CD4-positive, CD25-positive, alpha-beta regulatory T cell (primary cell): ENCODE data around the gene NLRP6. TPM values are rescaled to one million over a fixed set of nuclear protein-coding genes. Genes with fewer than 3 reads are reported as not detected.

Experiments used
- ATAC-seq, 2 donors: fragments of 150-1000 bp; cut with Tn5 transposase; one replicate each; pipeline ENCODE4 v1.10.0; 2021; ENCODE audit warnings: low read depth in 2 of 2, moderate number of reproducible peaks in 2 of 2, moderate library complexity in 1 of 2
- DNase-seq, 3 donors: peaks; one replicate each; pipeline versions ENCODE4 v3.0.0 to v3.0.0-alpha.2; 2012 to 2022; ENCODE audit warnings: mixed read lengths in 1 of 3
- H3K27ac ChIP-seq: one replicate; pipeline ENCODE4 v1.7.0; 2013; ENCODE audit warnings: mild to moderate bottlenecking, low read length; ENCODE audit not compliant: insufficient read depth, poor library complexity, severe bottlenecking
- H3K27me3 ChIP-seq: one replicate; pipeline ENCODE4 v1.7.0; 2013; ENCODE audit warnings: low read length; ENCODE audit not compliant: control insufficient read depth, insufficient read depth
- H3K36me3 ChIP-seq: one replicate; pipeline ENCODE4 v1.7.0; 2013; ENCODE audit warnings: mild to moderate bottlenecking, low read length, moderate library complexity; ENCODE audit not compliant: control insufficient read depth, insufficient read depth
- H3K4me1 ChIP-seq: 2 replicates; pipeline ENCODE4 v1.7.0; 2013; ENCODE audit warnings: mild to moderate bottlenecking, low read length; ENCODE audit not compliant: insufficient read depth, control insufficient read depth, poor library complexity, severe bottlenecking
- H3K4me3 ChIP-seq: one replicate; pipeline ENCODE4 v1.7.0; 2013; ENCODE audit warnings: low read depth, mild to moderate bottlenecking, low read length, moderate library complexity
- H3K9me3 ChIP-seq, 2 experiments: 1 replicate in 1 of 2; 2 replicates in 1 of 2; pipeline ENCODE4 v1.7.0; 2013; ENCODE audit warnings: low read length in 2 of 2, mild to moderate bottlenecking in 1 of 2, moderate library complexity in 1 of 2; ENCODE audit not compliant: control insufficient read depth in 2 of 2
- H3K27ac Mint-ChIP-seq, 3 donors: one replicate each; pipeline ENCODE4 v1.8.0; 2020 to 2022; ENCODE audit warnings: mild to moderate bottlenecking in 3 of 3, mixed read lengths in 3 of 3, moderate library complexity in 2 of 3
- H3K27me3 Mint-ChIP-seq: one replicate; pipeline ENCODE4 v1.8.0; 2022; ENCODE audit warnings: mild to moderate bottlenecking, mixed read lengths
- H3K36me3 Mint-ChIP-seq: one replicate; pipeline ENCODE4 v1.8.0; 2020; ENCODE audit warnings: mixed read lengths
- H3K4me1 Mint-ChIP-seq, 4 donors: one replicate each; pipeline ENCODE4 v1.8.0; 2020 to 2022; ENCODE audit warnings: mixed read lengths in 4 of 4, mild to moderate bottlenecking in 1 of 4
- H3K4me3 Mint-ChIP-seq, 4 donors: one replicate each; pipeline ENCODE4 v1.8.0; 2020 to 2022; ENCODE audit warnings: mild to moderate bottlenecking in 4 of 4, mixed read lengths in 4 of 4, moderate library complexity in 3 of 4
- H3K9me3 Mint-ChIP-seq, 7 donors: one replicate each; pipeline ENCODE4 v1.8.0; 2020 to 2022; ENCODE audit warnings: mixed read lengths in 7 of 7, mild to moderate bottlenecking in 3 of 7, moderate library complexity in 2 of 7
- polyA plus RNA-seq, 4 donors: library from polyadenylated mRNA; unstranded; fragments of 300-500 nt; fragmentation: Illumina TruSeq; gene quantifications; one replicate each; pipeline ENCODE4 v1.2.3, GENCODE V29; 2021
- total RNA-seq: library from RNA; stranded (reverse); gene quantifications from one replicate; pipeline ENCODE4 v1.2.3, GENCODE V29; 2022

NLRP6 gene
- total and polyA plus RNA-seq, 5 donors from 2014 or later, result 0.36 to 4.0 (median 1.8) TPM

DNA sequence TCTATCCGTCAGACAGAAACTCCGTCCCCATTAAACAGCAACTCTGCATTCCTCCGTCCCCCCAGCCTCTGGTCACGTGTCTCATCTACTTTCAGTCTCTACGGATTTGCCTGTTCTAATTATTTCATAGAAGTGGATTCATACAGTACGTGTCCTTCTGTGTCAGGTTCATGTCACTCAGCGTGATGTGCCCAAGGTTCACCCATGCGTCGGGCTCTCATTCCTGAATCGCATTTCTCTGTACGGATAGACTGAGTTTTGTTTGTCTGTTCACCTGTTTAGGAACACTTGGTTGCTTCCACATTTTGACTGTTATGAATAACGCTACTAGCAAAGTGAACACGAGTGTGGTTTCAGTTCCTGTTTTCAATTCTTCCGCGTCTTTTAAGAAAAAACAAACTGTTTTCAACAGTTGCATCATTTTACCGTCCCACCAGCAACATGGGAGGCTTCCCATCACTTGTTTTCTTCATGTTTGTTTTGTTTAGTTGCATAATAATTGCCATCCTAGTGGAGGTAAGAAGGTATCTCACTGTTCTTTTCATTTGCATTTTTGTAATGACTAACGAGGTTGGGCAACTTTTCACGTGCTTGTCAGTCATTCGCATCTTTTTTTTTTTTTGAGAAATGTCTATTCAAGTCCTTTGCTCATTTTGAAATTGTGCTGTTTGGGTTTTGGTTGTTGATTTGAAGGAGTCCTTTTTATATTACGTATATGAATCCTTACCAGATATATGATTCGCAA, 8.9 kb upstream of the NLRP6 start:
- no peaks in the 10 kb centered on the region for H3K36me3 ChIP-seq
- H3K27ac ChIP-seq, result peak overlapping the region; percentile 87
- Mint-ChIP-seq H3K9me3 (peaks cover 0 to 2% (median 0%) of the 10 kb centered on the region in 7 donors), H3K27ac (peak overlapping the region; percentile 93 to 98 (median 98)), H3K4me1 (peaks cover 8 to 41% (median 20%) of the 10 kb centered on the region in 4 donors), H3K36me3 (no peaks in the 10 kb centered on the region), H3K27me3 (peaks cover 9% of the 10 kb centered on the region), H3K4me3 (peak overlapping the region; percentile 84 to 93 (median 90))
- peaks cover 0 to 4% of the 10 kb centered on the region in 2 experiments for H3K9me3 ChIP-seq
- H3K27me3 ChIP-seq, result no peaks in the 10 kb centered on the region
- ATAC-seq (peak; percentile 54 to 63), DNase-seq (peak in 2 of 3 donors; percentile 85 to 86)
- peaks cover 34% of the 10 kb centered on the region for H3K4me1 ChIP-seq
- peak overlapping the region; percentile 98 for H3K4me3 ChIP-seq

DNA sequence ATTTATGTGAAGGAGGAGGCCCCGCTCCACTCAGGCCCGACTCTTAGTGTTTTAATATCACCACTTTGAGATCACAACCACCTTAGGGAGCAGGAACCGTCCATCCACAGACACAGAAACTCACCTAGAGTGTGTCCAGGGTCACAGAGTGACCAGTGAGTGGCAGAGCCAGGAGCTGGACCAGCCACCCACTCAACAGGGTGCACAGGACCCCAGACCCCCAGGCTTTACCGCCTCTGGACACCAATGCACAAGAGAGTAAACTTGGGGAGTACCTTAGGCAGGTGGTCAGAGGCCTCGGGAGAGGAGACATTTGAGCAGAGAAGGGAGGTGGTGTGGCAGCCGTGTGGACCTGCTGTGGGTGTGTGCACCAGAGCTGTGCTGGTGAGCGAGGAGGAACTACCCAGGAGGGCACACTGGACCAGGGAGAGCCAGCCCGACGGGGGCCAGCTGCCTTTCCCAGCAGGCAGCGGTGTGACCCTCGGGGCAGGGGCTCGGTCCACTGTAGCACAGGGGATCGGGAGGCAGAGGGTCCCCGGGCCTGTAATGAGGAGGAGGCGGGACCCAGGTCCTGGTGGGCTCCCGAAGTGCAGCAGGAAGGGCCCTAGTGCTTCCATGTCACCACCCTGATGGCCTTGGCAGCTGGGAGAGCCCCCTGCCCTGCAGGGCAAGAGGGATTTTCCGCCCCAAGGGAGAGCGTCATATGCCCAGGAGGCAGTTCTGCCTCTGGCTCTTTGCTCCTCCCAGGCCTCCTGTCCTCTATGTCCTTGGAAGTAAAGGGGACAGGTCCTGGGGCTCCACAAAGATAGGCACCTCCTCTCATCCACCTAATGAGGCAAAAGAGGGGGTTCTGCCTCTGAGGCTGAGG, 7.5 kb upstream of the NLRP6 start:
- Mint-ChIP-seq H3K27ac (peak overlapping the region in 1 of 3 donors; percentile 60), H3K4me3 (no peak overlapping the region)

DNA sequence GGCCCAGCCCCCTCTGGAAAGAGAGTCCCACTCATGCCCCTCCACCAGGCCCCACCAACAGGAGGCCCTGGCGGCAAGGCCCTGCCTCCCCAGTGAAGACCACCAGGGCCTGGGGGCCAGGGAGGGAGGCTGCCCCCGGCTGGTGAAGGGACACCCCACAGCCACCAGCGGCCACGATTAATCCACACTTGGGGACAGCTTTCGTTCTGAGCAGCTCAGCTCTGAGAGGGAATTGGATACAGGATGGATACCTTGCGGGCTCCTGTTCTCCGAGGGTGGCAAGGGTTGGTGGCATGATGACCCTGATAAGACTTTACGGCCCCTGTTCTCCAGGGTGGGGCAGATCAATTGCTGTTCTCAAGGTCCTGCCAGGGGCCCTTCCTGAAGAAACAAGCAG, 6.9 kb upstream of the NLRP6 start:
- H3K36me3 ChIP-seq, result no peaks in the 10 kb centered on the region
- Mint-ChIP-seq H3K27me3 (peaks cover 14% of the 10 kb centered on the region), H3K4me3 (no peak overlapping the region), H3K4me1 (peaks cover 8 to 41% (median 23%) of the 10 kb centered on the region in 4 donors), H3K27ac (no peak overlapping the region), H3K9me3 (no peaks in the 10 kb centered on the region), H3K36me3 (peaks cover 5% of the 10 kb centered on the region)
- no peaks in the 10 kb centered on the region for H3K27me3 ChIP-seq
- ATAC-seq (no peak), DNase-seq (no peak)
- H3K9me3 ChIP-seq, result no peaks in the 10 kb centered on the region
- no peak overlapping the region for H3K4me3 ChIP-seq
- no peak overlapping the region for H3K27ac ChIP-seq
- peaks cover 34% of the 10 kb centered on the region for H3K4me1 ChIP-seq

More for the DNA sequence above, 7.5 kb upstream of the NLRP6 start:
- H3K4me1 Mint-ChIP-seq, result peaks cover 8 to 41% (median 23%) of the 10 kb centered on the region in 4 donors
- peaks cover 9% of the 10 kb centered on the region for H3K27me3 Mint-ChIP-seq
- H3K4me3 ChIP-seq, result no peak overlapping the region
- H3K36me3 Mint-ChIP-seq, result no peaks in the 10 kb centered on the region
- ATAC-seq (no peak), DNase-seq (no peak)
- H3K36me3 ChIP-seq, result no peaks in the 10 kb centered on the region
- H3K27me3 ChIP-seq, result no peaks in the 10 kb centered on the region
- H3K4me1 ChIP-seq, result peaks cover 34% of the 10 kb centered on the region
- H3K9me3 ChIP-seq, result peaks cover 0 to 4% of the 10 kb centered on the region in 2 experiments
- H3K9me3 Mint-ChIP-seq, result no peaks in the 10 kb centered on the region
- H3K27ac ChIP-seq, result no peak overlapping the region

DNA sequence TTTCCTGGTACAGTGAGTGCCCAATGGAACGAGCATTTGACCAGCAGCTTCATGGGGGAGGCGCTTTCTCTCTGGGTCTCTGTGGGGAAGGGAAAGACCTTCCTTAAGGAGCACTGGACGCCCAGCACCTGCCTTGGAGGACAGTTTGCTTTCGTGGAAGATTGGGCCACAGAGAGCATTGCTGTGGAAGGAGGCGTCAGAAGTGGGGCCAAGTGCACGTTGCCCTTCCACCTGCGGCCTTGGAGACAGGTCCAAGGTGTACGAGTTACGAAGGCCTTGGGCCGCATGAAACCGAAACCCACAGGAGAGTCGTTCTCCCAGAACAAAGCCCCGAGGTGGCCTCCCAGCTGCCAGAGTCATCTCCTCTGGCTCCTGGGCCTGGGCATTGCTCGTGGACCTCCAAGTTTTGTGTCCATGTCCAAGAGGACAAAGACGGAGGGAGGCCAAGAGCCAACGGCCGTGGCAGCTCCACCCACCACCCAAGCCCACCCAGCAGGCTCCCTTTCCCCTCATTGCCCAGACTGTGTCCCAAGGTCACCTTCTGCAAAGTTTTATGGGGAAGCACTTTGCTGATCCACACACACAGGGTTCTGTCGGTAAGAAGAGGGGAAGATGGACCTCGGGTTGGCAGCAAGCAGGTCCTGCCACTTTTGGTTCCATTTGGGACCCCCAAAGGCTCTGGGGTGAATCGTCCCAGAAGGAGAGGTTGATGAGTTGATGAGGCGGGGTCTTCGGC, 5.8 kb upstream of the NLRP6 start:
- no peak for ATAC-seq
- H3K27me3 Mint-ChIP-seq, result peaks cover 19% of the 10 kb centered on the region
- peaks cover under 1% of the 10 kb centered on the region for H3K27me3 ChIP-seq
- H3K36me3 Mint-ChIP-seq, result peaks cover 10% of the 10 kb centered on the region
- peaks cover 31% of the 10 kb centered on the region for H3K4me1 ChIP-seq
- H3K27ac ChIP-seq, result no peak overlapping the region
- no peak overlapping the region for H3K4me3 ChIP-seq
- no peaks in the 10 kb centered on the region for H3K9me3 ChIP-seq
- H3K9me3 Mint-ChIP-seq, result peaks cover 0 to 1% (median 0%) of the 10 kb centered on the region in 7 donors
- no peaks in the 10 kb centered on the region for H3K36me3 ChIP-seq
- peak overlapping the region in 2 of 3 donors; percentile 6 to 90 for H3K27ac Mint-ChIP-seq
- peak overlapping the region in 1 of 4 donors; percentile 20 for H3K4me3 Mint-ChIP-seq
- H3K4me1 Mint-ChIP-seq, result peaks cover 13 to 42% (median 21%) of the 10 kb centered on the region in 4 donors
- no peak for DNase-seq

DNA sequence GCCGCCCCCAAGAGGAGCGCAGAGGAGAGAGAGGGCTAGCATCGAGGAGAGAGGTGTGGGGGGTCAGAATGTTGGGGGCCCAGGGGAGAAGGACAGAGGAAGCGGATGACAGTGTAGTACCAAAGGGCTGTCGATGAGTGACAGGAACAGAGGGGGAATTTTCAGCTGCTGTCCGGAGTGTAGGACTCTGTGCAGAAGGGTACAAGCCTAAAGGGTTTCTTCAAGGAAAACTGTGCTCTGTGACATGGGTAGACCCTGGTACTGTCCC, 5.3 kb upstream of the NLRP6 start:
- H3K27ac ChIP-seq, result no peak overlapping the region

DNA sequence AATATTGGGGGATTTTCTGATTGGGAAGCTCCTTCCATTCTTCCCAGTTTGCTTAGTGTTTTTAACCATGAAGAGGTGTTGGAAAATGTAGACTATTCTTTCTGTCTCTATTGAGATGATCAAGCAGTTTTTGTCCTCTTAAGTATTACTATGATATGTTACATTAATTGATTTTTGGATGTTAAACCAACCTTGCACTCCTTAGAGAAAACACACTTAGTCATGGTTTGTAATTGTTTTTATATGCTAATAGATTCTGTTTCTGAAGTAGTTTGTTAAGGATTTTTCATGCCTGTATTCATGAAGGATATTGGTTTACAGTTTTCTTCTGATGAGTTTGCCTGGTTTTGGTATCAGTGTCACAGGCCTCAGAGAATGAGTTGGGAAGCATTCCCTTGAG, 2.0 kb upstream of the NLRP6 start:
- Histone ChIP-seq H3K27me3 (peaks cover 10% of the 10 kb centered on the region), H3K4me1 (peaks cover 33% of the 10 kb centered on the region), H3K36me3 (no peaks in the 10 kb centered on the region), H3K27ac (no peak overlapping the region), H3K4me3 (no peak overlapping the region), H3K9me3 (no peaks in the 10 kb centered on the region)
- Mint-ChIP-seq H3K4me3 (peak overlapping the region in 2 of 4 donors; percentile 71 to 72), H3K27ac (no peak overlapping the region), H3K4me1 (peaks cover 5 to 33% (median 12%) of the 10 kb centered on the region in 4 donors), H3K9me3 (peaks cover 0 to 1% (median 0%) of the 10 kb centered on the region in 7 donors), H3K27me3 (peaks cover 40% of the 10 kb centered on the region), H3K36me3 (peaks cover 10% of the 10 kb centered on the region)
- no peak for DNase-seq
- no peak for ATAC-seq

More for the DNA sequence above, 5.3 kb upstream of the NLRP6 start:
- H3K36me3 ChIP-seq, result no peaks in the 10 kb centered on the region
- H3K9me3 ChIP-seq, result no peaks in the 10 kb centered on the region
- Mint-ChIP-seq H3K27ac (peak overlapping the region in 2 of 3 donors; percentile 6 to 74), H3K4me1 (peaks cover 13 to 43% (median 25%) of the 10 kb centered on the region in 4 donors), H3K4me3 (no peak overlapping the region), H3K9me3 (peaks cover 0 to 1% (median 0%) of the 10 kb centered on the region in 7 donors), H3K27me3 (peaks cover 24% of the 10 kb centered on the region), H3K36me3 (peaks cover 10% of the 10 kb centered on the region)
- H3K4me3 ChIP-seq, result no peak overlapping the region
- DNase-seq (no peak), ATAC-seq (no peak)
- peaks cover 26% of the 10 kb centered on the region for H3K4me1 ChIP-seq
- peaks cover 5% of the 10 kb centered on the region for H3K27me3 ChIP-seq
